ENCODE results near the gene MAGEB17.
A peak's percentile ranks its signal among the peaks of the same experiment; 100 is the strongest.
"Not testable (repeated sequence)": the region's sequence is repeated elsewhere in the genome, so short reads cannot be mapped to it uniquely, and the experiment has no call there.

The MAGEB17 gene

DNA sequence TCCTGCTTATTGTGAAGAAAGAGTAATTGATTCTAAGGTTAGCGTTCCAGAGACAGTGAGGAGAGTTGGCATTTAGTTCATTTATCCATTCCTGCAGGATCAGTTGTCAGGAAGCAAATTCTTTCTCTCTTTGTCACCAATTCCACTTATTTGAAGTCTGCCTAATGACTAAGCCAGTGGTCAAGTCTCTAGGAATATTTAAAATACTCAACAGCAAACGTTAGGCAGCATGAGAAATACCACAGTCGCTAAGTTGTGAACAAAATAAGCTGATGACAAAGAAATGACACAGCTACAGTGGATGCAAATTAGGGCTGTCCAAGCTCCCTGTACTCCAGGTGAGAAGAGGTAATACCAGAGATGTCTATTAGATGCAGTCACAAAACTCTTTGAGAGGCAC, 6.6 kb upstream of the MAGEB17 start:
- DNase-seq: no peak

DNA sequence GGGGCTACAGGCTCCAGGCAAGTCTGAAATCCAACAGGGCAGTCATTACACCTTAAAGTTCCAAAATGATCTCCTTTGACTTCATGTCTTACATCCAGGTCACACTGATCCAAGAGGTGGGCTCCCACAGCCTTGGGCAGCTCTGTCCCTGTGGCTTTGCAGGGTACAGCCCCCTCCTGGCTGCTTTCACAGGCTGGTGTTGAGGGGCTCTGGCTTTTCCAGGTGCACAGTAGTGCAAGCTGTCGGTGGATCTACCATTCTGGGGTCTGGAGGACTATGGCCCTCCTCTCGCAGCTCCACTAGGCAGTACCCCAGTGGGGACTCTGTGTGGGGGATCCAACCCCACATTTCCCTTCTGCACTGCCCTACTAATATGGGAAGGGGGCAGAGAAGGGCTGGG, 6.1 kb upstream of the MAGEB17 start:
- not testable (repeated sequence) for DNase-seq

- no peak for DNase-seq
Observed at GRCh38 chrX:16162391-16162790, 4.9 kb upstream of the MAGEB17 start.

- no peak for DNase-seq
Observed at GRCh38 chrX:16164748-16165147, 2.5 kb upstream of the MAGEB17 start.

DNA sequence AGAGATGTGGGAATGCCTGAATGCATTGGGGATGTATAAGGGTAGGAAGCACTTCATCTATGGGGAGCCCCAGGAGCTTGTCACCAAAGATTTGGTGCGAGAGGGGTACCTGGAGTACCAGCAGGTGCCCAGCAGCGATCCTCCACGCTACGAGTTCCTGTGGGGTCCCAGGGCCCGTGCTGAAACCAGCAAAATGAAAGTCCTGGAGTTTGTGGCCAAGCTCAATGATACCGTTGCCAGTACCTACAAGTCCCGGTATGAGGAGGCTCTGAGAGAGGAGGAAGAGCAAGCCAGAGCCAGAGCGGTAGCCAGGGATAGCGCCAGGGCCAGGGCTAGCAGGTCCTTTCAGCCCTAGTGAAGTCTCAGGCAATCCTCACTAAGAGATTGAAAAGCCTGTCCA, 3.8 kb downstream of the MAGEB17 start:
- DNase-seq: no peak

- DNase-seq: no peak
Observed at GRCh38 chrX:16171944-16172343, 4.7 kb downstream of the MAGEB17 start.

GRCh38 chrX:16172391-16172790, 5.1 kb downstream of the MAGEB17 start:
- no peak for DNase-seq

DNA sequence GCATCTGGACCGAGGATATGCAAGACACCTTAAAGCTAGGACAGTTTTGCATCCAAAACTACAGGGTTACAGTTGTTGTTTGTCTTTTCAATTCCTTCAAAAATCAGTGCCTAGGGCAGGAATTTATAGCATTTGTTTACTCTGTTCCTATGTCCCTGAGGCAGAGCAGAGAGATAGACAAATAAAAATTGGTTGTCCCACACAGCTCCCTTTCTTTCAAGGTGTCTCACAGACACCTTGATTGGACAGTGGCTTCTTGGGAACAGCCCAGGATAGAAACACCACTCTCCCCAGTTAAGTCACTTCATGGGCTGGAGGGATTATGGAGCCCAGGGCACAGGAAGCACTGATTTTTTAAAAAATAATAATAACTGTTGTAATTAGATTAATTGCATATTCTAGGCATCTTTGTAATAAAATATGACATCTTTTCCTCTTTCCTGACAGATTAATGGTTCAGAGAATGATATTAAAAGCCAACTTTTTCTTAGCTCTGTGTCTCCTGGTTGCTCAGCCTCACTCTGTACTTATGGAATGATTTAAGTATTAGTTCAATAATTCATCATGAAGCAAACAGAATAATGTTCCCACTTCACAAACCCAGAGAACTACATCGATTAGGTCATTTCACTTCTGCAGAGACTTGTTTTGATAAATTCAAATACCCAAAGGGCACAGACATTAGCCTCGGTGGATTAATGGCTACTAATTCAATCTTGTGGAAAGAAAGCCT, 8.2 kb downstream of the MAGEB17 start:
- no peak for DNase-seq

DNA sequence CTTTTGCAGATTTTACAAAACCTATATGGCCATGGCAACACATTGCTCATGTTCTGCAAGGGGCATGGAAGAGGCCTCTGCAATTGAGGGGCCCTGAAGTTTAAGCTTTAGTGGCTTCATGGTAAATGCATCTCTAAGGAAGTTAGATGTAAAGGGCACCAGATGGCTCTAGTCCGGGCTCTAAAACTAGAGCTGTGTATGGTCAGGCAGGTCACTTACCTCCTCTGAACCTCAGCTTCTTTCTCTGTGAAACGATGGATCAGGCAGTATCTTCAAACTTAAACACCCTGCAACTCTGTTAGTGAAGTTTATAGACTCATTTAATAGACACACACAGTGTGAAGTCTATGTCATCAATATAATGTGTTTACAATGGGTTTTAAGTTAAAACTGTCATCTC, 10.0 kb downstream of the MAGEB17 start:
- no peak for DNase-seq

GRCh38 chrX:16183843-16184242, 16.6 kb downstream of the MAGEB17 start:
- DNase-seq: not testable (repeated sequence)

- DNase-seq: peak; percentile 35
Observed at GRCh38 chrX:16185725-16186136, 18.4 kb downstream of the MAGEB17 start.

GRCh38 chrX:16186380-16187007, 19.2 kb downstream of the MAGEB17 start:
- no peak for DNase-seq

- DNase-seq: no peak
Observed at GRCh38 chrX:16187024-16187760, 19.9 kb downstream of the MAGEB17 start.

DNA sequence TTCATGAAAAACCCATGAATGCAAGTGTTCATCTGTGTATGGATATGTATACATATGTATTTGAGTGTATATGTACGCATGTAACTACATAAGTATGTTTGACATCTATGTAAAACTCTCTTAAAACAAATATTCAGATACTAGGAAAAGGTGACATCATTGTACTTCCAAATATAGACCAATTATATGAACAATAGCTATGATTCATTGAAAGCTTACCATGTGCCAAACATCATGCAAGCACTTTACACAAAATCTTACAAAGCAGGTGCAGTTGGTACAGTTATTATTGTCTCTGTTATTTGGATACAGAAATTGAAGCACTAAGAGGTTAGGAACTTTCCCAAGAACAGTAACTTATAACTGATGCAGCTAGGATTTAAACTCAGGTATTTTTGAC, 21.4 kb downstream of the MAGEB17 start:
- no peak for DNase-seq

- DNase-seq: no peak
Observed at GRCh38 chrX:16191605-16192004, 24.3 kb downstream of the MAGEB17 start.

GRCh38 chrX:16196829-16197228, 29.5 kb downstream of the MAGEB17 start:
- no peak for DNase-seq

GRCh38 chrX:16199343-16199742, 32.1 kb downstream of the MAGEB17 start:
- DNase-seq: no peak

DNA sequence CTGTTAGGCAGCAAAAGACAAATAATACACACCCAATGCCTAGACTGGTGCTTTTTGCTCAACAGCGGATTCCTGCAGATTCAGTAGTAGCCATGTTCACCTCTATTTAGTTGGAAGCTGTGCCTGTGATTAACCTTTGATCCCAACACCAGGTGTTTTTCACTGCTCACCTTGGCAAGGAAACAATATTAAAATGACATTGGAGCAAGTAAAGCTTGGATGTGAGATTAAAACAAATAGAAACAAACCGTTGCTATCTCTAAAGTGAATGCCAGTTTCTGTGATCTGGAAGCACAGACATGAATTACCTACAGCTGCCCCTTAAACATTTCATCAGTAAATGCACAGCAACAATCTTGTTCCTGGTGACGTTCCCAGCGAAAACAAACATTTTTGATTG, 35.7 kb downstream of the MAGEB17 start:
- DNase-seq: no peak

DNA sequence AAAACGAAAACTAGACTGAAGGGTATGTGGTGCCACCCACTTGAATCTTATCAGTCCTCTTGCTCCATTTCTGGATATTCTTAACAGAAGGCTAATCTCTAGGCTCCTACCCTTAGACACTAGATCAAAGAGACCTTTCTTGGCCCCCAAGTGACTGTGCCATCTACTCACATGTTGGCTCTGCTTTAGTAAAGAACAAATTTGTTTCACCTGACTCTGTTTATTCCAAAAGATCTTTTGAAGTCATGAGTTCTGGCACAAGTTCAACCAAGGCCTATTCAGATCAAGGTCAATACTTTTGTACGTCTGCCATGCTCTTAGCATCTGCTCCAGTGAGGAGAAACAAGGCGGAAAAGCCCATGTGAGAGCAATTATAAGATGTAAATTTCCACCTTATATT, 37.3 kb downstream of the MAGEB17 start:
- DNase-seq: no peak

DNA sequence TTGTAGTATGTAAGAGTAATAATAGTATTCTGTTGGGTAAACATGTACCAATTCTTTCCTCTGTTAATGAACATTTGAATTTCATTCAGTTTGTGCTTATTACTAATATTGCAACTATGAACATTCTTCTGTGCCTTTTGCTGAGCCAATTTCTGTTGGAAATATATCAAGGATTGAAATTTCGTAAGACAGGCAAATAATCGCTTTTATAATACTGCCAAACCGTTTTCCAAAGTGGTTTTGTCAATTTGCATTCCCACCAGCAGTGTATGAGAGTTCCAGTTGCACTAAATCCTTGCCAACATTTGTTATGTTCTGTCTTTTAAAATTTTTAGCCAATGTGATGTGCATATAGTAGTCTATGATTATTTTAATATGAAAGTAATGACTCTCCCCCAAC, 38.6 kb downstream of the MAGEB17 start:
- DNase-seq: no peak

GRCh38 chrX:16207634-16208033, 40.4 kb downstream of the MAGEB17 start:
- no peak for DNase-seq

GRCh38 chrX:16208601-16209000, 41.3 kb downstream of the MAGEB17 start:
- DNase-seq: no peak

GRCh38 chrX:16210061-16210460, 42.8 kb downstream of the MAGEB17 start:
- DNase-seq: no peak

DNA sequence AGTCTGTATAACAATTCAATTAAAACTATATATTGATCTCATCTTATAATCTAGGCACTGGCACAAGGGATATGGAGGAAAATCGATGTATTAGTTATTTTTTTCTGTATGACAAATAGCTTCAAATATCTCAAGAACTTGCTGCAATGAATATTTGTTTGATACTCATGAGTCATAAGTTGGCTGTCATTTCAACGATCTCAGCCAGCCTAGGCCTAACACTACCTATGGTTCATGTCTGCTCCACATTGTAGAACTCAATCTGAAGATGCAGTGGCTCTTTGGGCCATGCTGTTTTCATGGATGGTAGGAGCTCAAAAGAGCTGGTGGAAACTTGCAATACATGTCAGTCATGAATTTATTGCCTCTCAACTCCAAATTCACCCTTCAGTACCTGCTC, 44.7 kb downstream of the MAGEB17 start:
- no peak for DNase-seq
